Measurements from ENCODE around the gene ATP9A. TPM values are rescaled to one million over a fixed set of nuclear protein-coding genes. Genes with fewer than 3 reads are reported as not detected.

The ATP9A gene
- total RNA-seq, 4 donors from 2014 or later, result 36.1 to 47.4 (median 38.1) TPM

GRCh38 chr20:51695574-51696303, 72.5 kb downstream of the ATP9A start:
- no peaks in the 10 kb centered on the region for H3K9me3 ChIP-seq
- no peaks in the 10 kb centered on the region for H3K27me3 ChIP-seq
- TF ChIP-seq EP300 (IDR thresholded peaks at IDR 0.05) (no peak), POLR2A (IDR thresholded peaks at IDR 0.05) (no peak), CTCF (IDR thresholded peaks at IDR 0.05) (no peak)
- DNase-seq (ENCODE audit: low spot score in 2 of 2), result no peak
- 17% methylated on average over 14 of the region's 14 CpGs for WGBS, 2 donors
- no peak overlapping the region for H3K4me3 ChIP-seq
- H3K27ac ChIP-seq, result peak overlapping the region in 2 of 4 donors; percentile 18 to 49
- peaks cover 0 to 13% (median 0%) of the 10 kb centered on the region in 3 donors for H3K36me3 ChIP-seq
- H3K4me1 ChIP-seq, result peaks cover 0 to 20% (median 8%) of the 10 kb centered on the region in 4 donors

GRCh38 chr20:51692806-51693400, 75.3 kb downstream of the ATP9A start:
- H3K36me3 ChIP-seq, result peaks cover 0 to 28% (median 0%) of the 10 kb centered on the region in 3 donors
- no peaks in the 10 kb centered on the region for H3K27me3 ChIP-seq
- no peaks in the 10 kb centered on the region for H3K9me3 ChIP-seq
- DNase-seq (ENCODE audit: low spot score in 2 of 2), result no peak
- H3K27ac ChIP-seq, result no peak overlapping the region
- no peak overlapping the region for H3K4me3 ChIP-seq
- peaks cover 0 to 20% (median 8%) of the 10 kb centered on the region in 4 donors for H3K4me1 ChIP-seq
- TF ChIP-seq CTCF (IDR thresholded peaks at IDR 0.05) (no peak), EP300 (IDR thresholded peaks at IDR 0.05) (no peak)
- 91% methylated on average over 13 of the region's 13 CpGs for WGBS, 2 donors

GRCh38 chr20:51691703-51692102, 76.5 kb downstream of the ATP9A start:
- Histone ChIP-seq H3K4me1 (peaks cover 0 to 13% (median 7%) of the 10 kb centered on the region in 4 donors), H3K9me3 (no peaks in the 10 kb centered on the region), H3K27ac (no peak overlapping the region), H3K36me3 (peaks cover 0 to 32% (median 0%) of the 10 kb centered on the region in 3 donors), H3K27me3 (no peaks in the 10 kb centered on the region), H3K4me3 (no peak overlapping the region)
- DNase-seq (ENCODE audit: low spot score in 2 of 2), result no peak
- TF ChIP-seq EP300 (IDR thresholded peaks at IDR 0.05), result no peak
- TF ChIP-seq POLR2A (IDR thresholded peaks at IDR 0.05), result no peak
- no peak for TF ChIP-seq CTCF (IDR thresholded peaks at IDR 0.05)
- 95 to 96% methylated on average over 3 of the region's 3 CpGs for WGBS, 2 donors

GRCh38 chr20:51688600-51689244, 79.5 kb downstream of the ATP9A start:
- Histone ChIP-seq H3K27me3 (no peaks in the 10 kb centered on the region), H3K4me3 (no peak overlapping the region), H3K36me3 (peaks cover 0 to 28% (median 0%) of the 10 kb centered on the region in 3 donors), H3K4me1 (no peaks in the 10 kb centered on the region), H3K27ac (no peak overlapping the region), H3K9me3 (no peaks in the 10 kb centered on the region)
- no peak for DNase-seq (ENCODE audit: low spot score in 2 of 2)
- 81 to 82% methylated on average over 19 of the region's 19 CpGs for WGBS, 2 donors
- TF ChIP-seq POLR2A (IDR thresholded peaks at IDR 0.05) (no peak), CTCF (IDR thresholded peaks at IDR 0.05) (no peak), EP300 (IDR thresholded peaks at IDR 0.05) (no peak)

GRCh38 chr20:51687630-51688029, 80.6 kb downstream of the ATP9A start:
- no peaks in the 10 kb centered on the region for H3K27me3 ChIP-seq
- no peak overlapping the region for H3K27ac ChIP-seq
- no peaks in the 10 kb centered on the region for H3K9me3 ChIP-seq
- WGBS, 2 donors, result 90 to 91% methylated on average over 3 of the region's 3 CpGs
- TF ChIP-seq CTCF (IDR thresholded peaks at IDR 0.05), result no peak
- no peak for TF ChIP-seq POLR2A (IDR thresholded peaks at IDR 0.05)
- no peak for TF ChIP-seq EP300 (IDR thresholded peaks at IDR 0.05)
- no peaks in the 10 kb centered on the region for H3K4me1 ChIP-seq
- DNase-seq (ENCODE audit: low spot score in 2 of 2), result no peak
- H3K36me3 ChIP-seq, result peaks cover 0 to 22% (median 0%) of the 10 kb centered on the region in 3 donors
- no peak overlapping the region for H3K4me3 ChIP-seq

Data from tibial nerve (tissue), 4 donors.